ENCODE results near the gene FBL. TPM values are rescaled to one million over a fixed set of nuclear protein-coding genes. Genes with fewer than 3 reads are reported as not detected.

The FBL gene
- total RNA-seq, 2 donors from 2014 or later = 482 to 499 TPM

DNA sequence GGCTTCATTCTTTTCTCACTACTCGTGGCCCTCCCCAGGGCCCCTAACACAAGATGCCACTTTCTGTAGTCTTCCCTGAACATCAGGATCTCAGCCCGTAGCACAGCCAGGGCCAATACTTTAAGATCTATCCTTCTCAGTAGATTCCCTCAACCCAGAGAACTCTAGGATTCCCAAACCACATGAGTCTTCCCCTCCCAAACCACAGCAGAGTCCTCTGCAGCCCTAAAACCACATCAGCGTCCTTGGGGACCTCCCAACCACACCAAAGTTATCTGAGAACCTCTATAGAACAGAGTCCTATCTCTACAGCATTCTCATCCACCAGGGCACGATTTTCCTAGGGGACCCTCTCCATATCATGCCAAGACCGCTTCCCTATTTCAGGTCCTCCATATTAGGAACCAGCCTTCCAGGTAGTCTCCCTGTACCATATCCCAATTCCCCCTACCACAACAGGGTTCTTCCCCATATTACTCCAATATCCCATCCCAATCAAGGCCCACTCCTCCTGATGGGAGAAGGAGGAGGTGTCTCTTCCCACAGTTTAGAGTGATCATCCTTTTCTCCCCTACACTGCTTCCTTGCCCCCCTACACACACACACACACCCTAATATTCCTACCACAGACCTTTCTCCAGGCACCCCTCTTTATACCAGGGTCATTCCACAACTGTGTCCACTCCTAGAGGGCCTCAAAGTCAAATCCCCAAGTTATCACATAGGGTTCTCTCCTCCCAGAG lies 13.7 kb downstream of the FBL start:
- Mint-ChIP-seq H3K4me3 (peak overlapping the region; percentile 68 to 75), H3K4me1 (ENCODE audit: low read depth) (peaks cover 24% of the 10 kb centered on the region), H3K9me3 (no peaks in the 10 kb centered on the region), H3K27ac (peak overlapping the region; percentile 86), H3K36me3 (ENCODE audit: insufficient read depth in 2 of 2) (peaks cover 6 to 16% of the 10 kb centered on the region in 2 donors), H3K27me3 (ENCODE audit: low read depth) (no peaks in the 10 kb centered on the region)
- ATAC-seq (replicated peaks in 1 of 2) = no peak
- DNase-seq = no peak

- H3K9me3 Mint-ChIP-seq = no peaks in the 10 kb centered on the region
- DNase-seq (no peak), ATAC-seq (replicated peaks in 1 of 2) (no peak)
- peak overlapping the region; percentile 86 for H3K27ac Mint-ChIP-seq
- peaks cover 3 to 12% of the 10 kb centered on the region in 2 donors for H3K36me3 Mint-ChIP-seq (ENCODE audit: insufficient read depth in 2 of 2)
- H3K4me3 Mint-ChIP-seq = peak overlapping the region; percentile 68 to 75
- H3K27me3 Mint-ChIP-seq (ENCODE audit: low read depth) = no peaks in the 10 kb centered on the region
- H3K4me1 Mint-ChIP-seq (ENCODE audit: low read depth) = peaks cover 24% of the 10 kb centered on the region
Observed at GRCh38 chr19:39831679-39832078, 14.5 kb downstream of the FBL start.

- no peak overlapping the region for H3K4me3 Mint-ChIP-seq
- H3K27ac Mint-ChIP-seq = peak overlapping the region; percentile 64
- H3K9me3 Mint-ChIP-seq = no peaks in the 10 kb centered on the region
- H3K4me1 Mint-ChIP-seq (ENCODE audit: low read depth) = peaks cover 24% of the 10 kb centered on the region
- ATAC-seq (replicated peaks in 1 of 2) (no peak), DNase-seq (no peak)
- H3K36me3 Mint-ChIP-seq (ENCODE audit: insufficient read depth in 2 of 2) = peaks cover 2 to 6% of the 10 kb centered on the region in 2 donors
- no peaks in the 10 kb centered on the region for H3K27me3 Mint-ChIP-seq (ENCODE audit: low read depth)
Observed at GRCh38 chr19:39830847-39831246, 15.3 kb downstream of the FBL start.

DNA sequence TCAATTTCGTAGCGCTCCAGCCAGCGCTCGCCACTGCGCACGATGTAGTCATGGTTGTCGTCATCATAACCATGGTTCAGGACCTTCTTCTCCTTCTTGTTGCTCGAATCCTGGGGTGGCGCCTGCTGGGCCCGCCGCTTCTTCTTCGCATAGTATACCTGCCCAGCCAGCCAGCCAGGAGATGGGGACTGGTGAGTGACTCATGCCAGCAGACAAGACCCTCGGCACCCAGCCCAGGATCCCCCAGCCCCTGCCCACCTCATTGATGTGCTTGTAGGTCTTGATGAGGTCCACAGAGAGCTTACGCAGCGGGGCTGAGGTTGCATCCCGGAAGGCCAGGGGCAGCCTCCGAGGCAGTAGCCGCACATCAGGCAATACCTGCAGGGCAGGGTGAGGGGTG lies 15.8 kb downstream of the FBL start:
- DNase-seq (no peak), ATAC-seq (replicated peaks in 1 of 2) (no peak)
- no peaks in the 10 kb centered on the region for H3K9me3 Mint-ChIP-seq
- H3K27me3 Mint-ChIP-seq (ENCODE audit: low read depth) = no peaks in the 10 kb centered on the region
- H3K4me3 Mint-ChIP-seq = no peak overlapping the region
- H3K4me1 Mint-ChIP-seq (ENCODE audit: low read depth) = peaks cover 24% of the 10 kb centered on the region
- H3K27ac Mint-ChIP-seq = no peak overlapping the region
- peaks cover 2 to 6% of the 10 kb centered on the region in 2 donors for H3K36me3 Mint-ChIP-seq (ENCODE audit: insufficient read depth in 2 of 2)

GRCh38 chr19:39829702-39830275 lies 16.4 kb downstream of the FBL start:
- Mint-ChIP-seq H3K27me3 (ENCODE audit: low read depth) (no peaks in the 10 kb centered on the region), H3K4me1 (ENCODE audit: low read depth) (peaks cover 23% of the 10 kb centered on the region), H3K4me3 (no peak overlapping the region), H3K27ac (no peak overlapping the region), H3K36me3 (ENCODE audit: insufficient read depth in 2 of 2) (peaks cover 2 to 6% of the 10 kb centered on the region in 2 donors), H3K9me3 (no peaks in the 10 kb centered on the region)
- ATAC-seq (replicated peaks in 1 of 2) (no peak), DNase-seq (no peak)

DNA sequence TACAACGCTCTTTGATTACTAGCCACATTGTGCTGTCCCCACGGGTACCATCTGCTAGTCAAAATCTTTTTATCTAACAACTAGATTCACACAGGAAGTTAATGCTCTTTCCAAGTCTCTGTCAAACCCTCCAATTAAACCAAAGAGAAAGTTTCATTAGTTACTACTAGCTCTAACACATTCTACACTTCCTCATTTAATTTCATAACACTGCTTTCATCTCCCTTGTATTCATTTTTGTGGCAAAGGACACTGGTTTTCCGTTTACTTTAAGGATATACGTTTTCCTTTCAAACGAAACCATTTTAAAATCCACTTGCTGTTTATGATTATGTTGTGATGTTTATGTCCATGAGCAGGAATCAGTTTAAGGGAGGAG lies 17.5 kb downstream of the FBL start:
- H3K4me3 Mint-ChIP-seq = peak overlapping the region in 1 of 2 donors; percentile 19
- peaks cover 14% of the 10 kb centered on the region for H3K4me1 Mint-ChIP-seq (ENCODE audit: low read depth)
- DNase-seq (no peak), ATAC-seq (replicated peaks in 1 of 2) (no peak)
- no peaks in the 10 kb centered on the region for H3K27me3 Mint-ChIP-seq (ENCODE audit: low read depth)
- H3K36me3 Mint-ChIP-seq (ENCODE audit: insufficient read depth in 2 of 2) = peaks cover 0 to 4% of the 10 kb centered on the region in 2 donors
- H3K27ac Mint-ChIP-seq = peak overlapping the region; percentile 58
- no peaks in the 10 kb centered on the region for H3K9me3 Mint-ChIP-seq

DNA sequence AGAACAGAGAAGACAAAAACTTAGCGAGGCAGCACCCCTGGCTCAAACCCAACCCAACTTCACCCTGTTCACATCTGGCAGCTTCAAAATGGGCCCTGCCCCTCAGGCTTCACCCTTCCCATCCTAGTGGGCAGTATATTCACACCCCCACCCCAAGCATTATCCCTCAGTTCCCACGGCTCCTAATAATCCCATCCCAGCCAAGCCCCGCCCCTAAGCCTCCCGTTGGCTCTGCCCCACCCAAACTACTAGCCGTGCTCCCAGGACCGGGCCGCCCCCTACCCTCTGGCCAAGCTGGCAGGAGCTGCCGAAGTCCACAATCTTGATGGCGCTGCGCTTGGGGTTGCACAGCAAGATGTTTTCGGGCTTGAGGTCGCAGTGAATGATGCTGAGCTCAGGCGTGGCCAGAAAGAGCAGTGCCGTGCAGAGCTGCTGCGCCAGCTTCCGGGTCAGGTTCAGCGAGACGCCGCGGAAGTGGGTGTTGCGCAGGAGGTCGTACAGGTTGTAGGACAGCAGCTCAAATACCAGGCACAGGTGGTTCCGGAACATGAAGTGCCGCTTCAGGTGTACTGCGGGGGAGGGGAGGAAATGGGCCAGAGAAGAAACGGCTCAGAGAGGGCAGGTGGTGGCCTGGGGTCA lies 18.0 kb downstream of the FBL start:
- no peaks in the 10 kb centered on the region for H3K27me3 Mint-ChIP-seq (ENCODE audit: low read depth)
- H3K4me3 Mint-ChIP-seq = peak overlapping the region in 1 of 2 donors; percentile 34
- H3K27ac Mint-ChIP-seq = peak overlapping the region; percentile 58
- ATAC-seq (replicated peaks in 1 of 2) (no peak), DNase-seq (no peak)
- H3K36me3 Mint-ChIP-seq (ENCODE audit: insufficient read depth in 2 of 2) = peaks cover 0 to 4% of the 10 kb centered on the region in 2 donors
- peaks cover 14% of the 10 kb centered on the region for H3K4me1 Mint-ChIP-seq (ENCODE audit: low read depth)
- no peaks in the 10 kb centered on the region for H3K9me3 Mint-ChIP-seq

GRCh38 chr19:39827216-39827615 lies 19.0 kb downstream of the FBL start:
- H3K4me3 Mint-ChIP-seq = no peak overlapping the region
- no peaks in the 10 kb centered on the region for H3K9me3 Mint-ChIP-seq
- H3K36me3 Mint-ChIP-seq (ENCODE audit: insufficient read depth in 2 of 2) = peaks cover 0 to 2% of the 10 kb centered on the region in 2 donors
- peaks cover 5% of the 10 kb centered on the region for H3K4me1 Mint-ChIP-seq (ENCODE audit: low read depth)
- DNase-seq (no peak), ATAC-seq (replicated peaks in 1 of 2) (no peak)
- no peaks in the 10 kb centered on the region for H3K27me3 Mint-ChIP-seq (ENCODE audit: low read depth)
- H3K27ac Mint-ChIP-seq = no peak overlapping the region

DNA sequence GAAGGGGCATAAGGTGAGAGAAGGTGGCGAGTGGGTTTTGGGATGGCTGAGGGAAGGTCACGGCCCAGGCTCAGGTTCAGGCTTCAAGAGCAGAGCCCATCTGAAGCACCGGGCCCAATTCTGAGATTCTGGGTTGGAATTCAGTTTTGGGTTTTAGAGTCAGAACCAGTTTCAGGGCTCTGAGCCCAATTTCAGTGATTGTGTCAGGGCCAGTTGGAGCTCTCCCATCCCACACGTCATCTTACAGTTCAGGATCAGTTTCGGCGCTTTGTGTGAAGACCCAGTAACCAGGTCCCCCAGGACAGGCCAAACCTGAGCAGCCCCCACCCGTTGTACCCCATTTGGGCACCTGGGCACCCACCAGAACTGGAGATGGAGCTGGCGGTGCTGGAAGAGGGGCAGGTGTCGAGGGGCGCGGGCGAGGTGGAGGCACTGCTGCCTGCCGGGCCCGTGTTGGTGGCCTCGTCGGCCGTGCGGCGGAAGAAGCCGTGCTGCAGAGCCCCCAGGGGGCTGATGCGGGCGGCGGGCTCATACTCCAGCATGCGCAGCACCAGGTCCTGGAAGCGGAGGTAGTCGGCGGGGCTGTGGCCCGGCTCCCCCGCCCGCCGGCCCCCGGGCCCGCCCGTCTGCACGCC lies 19.8 kb downstream of the FBL start:
- Mint-ChIP-seq H3K36me3 (ENCODE audit: insufficient read depth in 2 of 2) (peaks cover 0 to 2% of the 10 kb centered on the region in 2 donors), H3K27me3 (ENCODE audit: low read depth) (no peaks in the 10 kb centered on the region), H3K9me3 (no peaks in the 10 kb centered on the region), H3K4me3 (no peak overlapping the region), H3K27ac (no peak overlapping the region), H3K4me1 (ENCODE audit: low read depth) (no peaks in the 10 kb centered on the region)
- ATAC-seq (replicated peaks in 1 of 2) (no peak), DNase-seq (no peak)

- Mint-ChIP-seq H3K36me3 (ENCODE audit: insufficient read depth in 2 of 2) (peaks cover 0 to 2% of the 10 kb centered on the region in 2 donors), H3K27me3 (ENCODE audit: low read depth) (no peaks in the 10 kb centered on the region), H3K4me1 (ENCODE audit: low read depth) (no peaks in the 10 kb centered on the region), H3K9me3 (no peaks in the 10 kb centered on the region), H3K4me3 (no peak overlapping the region), H3K27ac (no peak overlapping the region)
- DNase-seq = no peak
- ATAC-seq (replicated peaks in 1 of 2) = no peak
Observed at GRCh38 chr19:39825531-39826076, 20.6 kb downstream of the FBL start.

GRCh38 chr19:39825093-39825463 lies 21.1 kb downstream of the FBL start:
- H3K9me3 Mint-ChIP-seq = no peaks in the 10 kb centered on the region
- DNase-seq = no peak
- no peaks in the 10 kb centered on the region for H3K27me3 Mint-ChIP-seq (ENCODE audit: low read depth)

GRCh38 chr19:39824143-39825092 lies 21.8 kb downstream of the FBL start:
- Mint-ChIP-seq H3K27me3 (ENCODE audit: low read depth) (no peaks in the 10 kb centered on the region), H3K4me3 (no peak overlapping the region)

More at GRCh38 chr19:39825093-39825463, 21.1 kb downstream of the FBL start:
- H3K4me1 Mint-ChIP-seq (ENCODE audit: low read depth) = no peaks in the 10 kb centered on the region
- H3K36me3 Mint-ChIP-seq (ENCODE audit: insufficient read depth in 2 of 2) = peaks cover 0 to 2% of the 10 kb centered on the region in 2 donors
- no peak for ATAC-seq (replicated peaks in 1 of 2)
- no peak overlapping the region for H3K4me3 Mint-ChIP-seq
- H3K27ac Mint-ChIP-seq = peak overlapping the region; percentile 23

More at GRCh38 chr19:39824143-39825092, 21.8 kb downstream of the FBL start:
- Mint-ChIP-seq H3K4me1 (ENCODE audit: low read depth) (peaks cover 3% of the 10 kb centered on the region), H3K9me3 (no peaks in the 10 kb centered on the region), H3K36me3 (ENCODE audit: insufficient read depth in 2 of 2) (peaks cover 0 to 2% of the 10 kb centered on the region in 2 donors), H3K27ac (peak overlapping the region; percentile 23)
- peak; percentile 90 to 91 for DNase-seq
- peak; percentile 99 for ATAC-seq (replicated peaks in 1 of 2)

Measured in activated T-cell treated with anti-CD3 and anti-CD28 coated beads, Interleukin-2, amount 50 U/mL, for 72 hours (primary cell).